Astrocyte of the spinal cord (primary cell): ENCODE measurements around the gene INPP4B.

ENCODE experiments used
- DNase-seq: peaks from one replicate; pipeline ENCODE4 v3.0.0; 2011; ENCODE audit warnings: low read depth, low spot score
- H3K4me3 ChIP-seq: 2 replicates; pipeline ENCODE4 v1.5.1; 2011; ENCODE audit warnings: low read depth, mild to moderate bottlenecking, low read length, moderate library complexity
- in situ Hi-C: cut with HindIII; loops from 2 replicates; pipeline ENCODE4 v1.10.0; 2017; ENCODE audit warnings: low sequenced_read_pairs
- TF ChIP-seq, protein P1 (sequence below): IDR thresholded peaks from 2 replicates; pipeline ENCODE4 v1.5.1; 2012; ENCODE audit warnings: low read depth, mild to moderate bottlenecking, low read length, inconsistent platforms

Gene INPP4B

DNA sequence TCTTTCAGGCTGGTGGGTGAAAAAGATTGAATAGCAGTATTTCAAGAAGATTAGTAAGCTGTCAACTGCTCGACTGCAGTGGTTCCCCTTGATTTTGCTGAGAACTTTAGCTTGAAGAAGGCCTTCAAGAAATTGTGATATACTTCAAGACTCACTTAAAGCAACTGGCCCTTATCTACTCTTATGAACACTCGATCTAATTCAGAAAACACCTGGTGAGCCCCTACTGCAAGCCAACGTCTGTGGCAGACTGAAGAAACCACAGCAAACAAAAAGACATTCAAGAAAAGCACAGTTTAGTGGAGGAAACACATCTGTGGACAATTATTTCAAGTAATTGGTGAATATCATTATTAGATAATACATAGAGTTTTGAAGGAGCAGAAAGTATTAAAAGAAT, 119.0 kb downstream of the INPP4B start:
- in situ Hi-C loops = no loop called here
- TF ChIP-seq, protein P1, sequence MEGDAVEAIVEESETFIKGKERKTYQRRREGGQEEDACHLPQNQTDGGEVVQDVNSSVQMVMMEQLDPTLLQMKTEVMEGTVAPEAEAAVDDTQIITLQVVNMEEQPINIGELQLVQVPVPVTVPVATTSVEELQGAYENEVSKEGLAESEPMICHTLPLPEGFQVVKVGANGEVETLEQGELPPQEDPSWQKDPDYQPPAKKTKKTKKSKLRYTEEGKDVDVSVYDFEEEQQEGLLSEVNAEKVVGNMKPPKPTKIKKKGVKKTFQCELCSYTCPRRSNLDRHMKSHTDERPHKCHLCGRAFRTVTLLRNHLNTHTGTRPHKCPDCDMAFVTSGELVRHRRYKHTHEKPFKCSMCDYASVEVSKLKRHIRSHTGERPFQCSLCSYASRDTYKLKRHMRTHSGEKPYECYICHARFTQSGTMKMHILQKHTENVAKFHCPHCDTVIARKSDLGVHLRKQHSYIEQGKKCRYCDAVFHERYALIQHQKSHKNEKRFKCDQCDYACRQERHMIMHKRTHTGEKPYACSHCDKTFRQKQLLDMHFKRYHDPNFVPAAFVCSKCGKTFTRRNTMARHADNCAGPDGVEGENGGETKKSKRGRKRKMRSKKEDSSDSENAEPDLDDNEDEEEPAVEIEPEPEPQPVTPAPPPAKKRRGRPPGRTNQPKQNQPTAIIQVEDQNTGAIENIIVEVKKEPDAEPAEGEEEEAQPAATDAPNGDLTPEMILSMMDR = no peak
- H3K4me3 ChIP-seq = no peak overlapping the region
- no peak for DNase-seq

DNA sequence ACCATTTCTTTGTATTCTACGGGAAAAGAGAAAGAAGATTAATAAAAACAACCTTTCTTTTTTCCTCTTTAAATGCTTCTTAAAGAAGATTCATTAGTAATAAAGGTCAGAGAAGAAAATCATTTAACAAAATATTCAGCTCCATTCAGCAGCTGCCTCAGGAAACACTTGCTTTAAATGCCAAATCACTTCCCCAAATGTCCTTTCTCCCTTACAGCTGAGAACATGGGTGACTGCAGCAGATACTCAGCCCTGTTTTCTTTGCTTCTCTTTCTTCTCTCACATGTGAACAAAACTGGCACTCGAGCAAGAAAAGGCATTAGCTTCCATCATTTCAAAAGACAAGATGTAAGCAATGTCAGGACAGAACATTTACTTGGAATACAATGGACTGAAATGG, 120.2 kb downstream of the INPP4B start:
- in situ Hi-C loops = no loop called here
- TF ChIP-seq, protein P1 = no peak
- no peak for DNase-seq
- no peak overlapping the region for H3K4me3 ChIP-seq

DNA sequence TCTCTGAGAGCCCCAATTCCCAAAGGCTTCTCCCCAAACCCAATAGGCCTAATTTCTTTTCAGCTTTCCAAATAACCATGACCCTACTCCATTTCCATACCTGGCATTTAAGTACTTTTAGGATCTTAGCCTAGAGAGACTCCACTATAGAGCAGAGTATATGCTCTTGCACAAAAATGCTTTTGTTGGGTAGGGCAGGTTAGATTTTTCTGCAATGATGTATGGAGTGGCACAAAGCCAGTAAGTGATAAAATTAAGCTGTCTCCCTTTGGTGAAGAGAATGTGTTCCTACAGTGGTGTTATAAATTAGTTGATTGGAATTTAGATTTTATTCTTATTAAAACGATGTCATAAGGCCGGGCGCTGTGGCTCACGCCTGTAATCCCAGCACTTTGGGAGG, 124.9 kb downstream of the INPP4B start:
- TF ChIP-seq, protein P1 = no peak
- in situ Hi-C loops = no loop called here
- no peak for DNase-seq
- no peak overlapping the region for H3K4me3 ChIP-seq

DNA sequence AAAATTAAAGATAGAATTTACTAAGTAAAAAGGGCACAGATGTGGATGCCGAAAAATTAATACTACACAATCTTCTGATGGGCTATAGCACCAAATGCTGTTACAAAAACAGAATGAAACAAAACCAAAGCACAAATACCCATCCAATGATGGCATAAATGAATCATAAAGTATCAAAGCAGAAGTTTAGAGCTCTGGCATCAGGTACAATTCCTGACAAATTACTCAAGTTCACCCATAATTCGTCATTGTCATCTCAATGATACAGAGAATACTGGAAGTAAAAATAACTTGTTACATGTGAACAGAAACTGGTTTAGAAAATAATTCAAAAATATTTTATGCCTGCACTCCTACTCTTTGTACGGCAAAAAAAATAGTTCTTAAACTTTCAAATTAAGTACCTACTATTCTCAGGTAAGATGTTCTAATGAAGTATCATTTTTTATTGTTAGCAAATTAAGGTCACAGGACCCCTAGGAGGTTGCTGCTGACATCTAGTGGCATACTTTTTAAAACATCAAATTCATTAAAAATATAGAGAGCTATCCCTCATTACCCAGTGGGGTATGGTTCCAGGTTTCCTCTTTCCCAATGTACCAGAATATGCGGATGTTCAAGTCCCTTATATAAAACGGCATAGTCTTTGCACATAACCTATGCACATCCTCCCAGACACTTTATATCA, 126.1 kb downstream of the INPP4B start:
- peak; percentile 33 for DNase-seq
- no peak overlapping the region for H3K4me3 ChIP-seq
- TF ChIP-seq, protein P1 = peak; percentile 46
- in situ Hi-C loops = no loop called here

DNA sequence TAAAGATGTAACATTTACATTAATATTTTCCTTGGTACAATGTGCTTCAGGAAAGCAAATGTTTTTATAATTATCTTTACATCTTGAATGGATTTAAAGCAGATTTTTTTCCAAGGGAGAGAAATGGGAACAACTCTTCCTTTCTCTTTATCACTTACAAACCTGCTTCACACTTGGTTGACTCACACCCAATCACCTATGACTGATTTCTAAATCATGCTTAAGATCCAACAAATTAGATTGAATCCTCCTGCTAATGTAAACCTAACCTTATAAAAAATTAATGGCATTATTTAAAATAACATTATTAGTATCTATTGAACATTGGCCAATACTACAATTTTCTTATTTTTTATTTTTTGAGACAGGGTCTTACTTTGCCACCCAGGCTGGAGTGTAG, 127.1 kb downstream of the INPP4B start:
- in situ Hi-C loops = no loop called here
- TF ChIP-seq, protein P1 = no peak
- no peak overlapping the region for H3K4me3 ChIP-seq
- DNase-seq = no peak

DNA sequence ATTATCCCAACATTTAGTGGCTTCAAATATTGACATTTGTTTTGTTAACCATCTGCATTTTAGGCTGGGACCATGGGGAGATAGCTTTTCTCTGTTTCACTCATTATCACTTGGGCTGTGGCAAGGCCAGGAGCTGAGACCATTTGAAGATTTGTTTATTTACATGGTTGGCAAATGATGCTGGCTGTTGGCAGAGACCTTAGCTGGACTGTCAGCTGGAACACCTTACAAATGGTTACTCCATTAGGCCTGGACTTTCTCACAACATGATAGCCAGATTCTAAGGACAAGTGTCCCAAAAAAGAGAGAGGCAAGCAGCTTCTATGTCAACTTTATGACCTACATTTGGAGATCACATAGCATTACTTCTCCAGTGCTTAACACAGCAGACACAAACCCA, 130.4 kb downstream of the INPP4B start:
- in situ Hi-C loops = no loop called here

More for the DNA sequence above, 130.4 kb downstream of the INPP4B start:
- DNase-seq = no peak
- TF ChIP-seq, protein P1 = no peak
- H3K4me3 ChIP-seq = no peak overlapping the region
